ENCODE measurements around the gene VIM.

VIM gene

GRCh38 chr10:17210361-17210760 is 17.7 kb upstream of the VIM start:
- DNase-seq = no peak

- no peak for DNase-seq
Observed at GRCh38 chr10:17212802-17213221, 15.2 kb upstream of the VIM start.

DNA sequence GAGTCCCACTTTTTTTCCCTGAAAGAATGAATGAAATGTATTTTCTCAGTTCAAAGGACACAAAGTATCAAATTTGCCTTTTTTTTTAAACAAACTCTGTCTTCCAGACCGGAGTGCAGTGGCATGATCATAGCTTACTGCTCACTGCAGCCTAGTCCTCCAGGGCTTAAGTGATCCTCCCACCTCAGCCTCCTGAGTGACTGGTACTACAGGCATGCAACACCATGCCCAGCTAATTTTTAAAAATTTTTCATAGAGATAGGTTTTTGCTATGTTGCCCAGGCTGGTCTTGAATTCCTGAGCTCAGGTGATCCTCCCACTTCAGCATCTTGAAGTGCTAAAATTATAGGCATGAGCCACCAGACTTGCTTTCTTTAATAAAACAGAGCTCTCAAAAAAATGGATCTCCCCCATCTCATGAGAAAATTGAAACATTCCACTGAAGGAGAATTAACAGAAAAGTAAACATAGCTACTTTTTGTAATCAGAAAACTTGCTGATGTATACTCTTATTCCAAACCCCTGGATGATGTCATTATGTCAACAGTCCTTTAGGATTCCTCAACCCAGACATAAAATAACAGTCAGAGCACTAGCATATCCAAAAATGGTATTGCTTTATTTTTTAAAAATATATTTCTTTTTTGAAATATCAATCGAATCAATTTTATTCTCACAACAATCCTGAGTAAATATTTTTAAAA is 14.2 kb upstream of the VIM start:
- no peak for DNase-seq

DNA sequence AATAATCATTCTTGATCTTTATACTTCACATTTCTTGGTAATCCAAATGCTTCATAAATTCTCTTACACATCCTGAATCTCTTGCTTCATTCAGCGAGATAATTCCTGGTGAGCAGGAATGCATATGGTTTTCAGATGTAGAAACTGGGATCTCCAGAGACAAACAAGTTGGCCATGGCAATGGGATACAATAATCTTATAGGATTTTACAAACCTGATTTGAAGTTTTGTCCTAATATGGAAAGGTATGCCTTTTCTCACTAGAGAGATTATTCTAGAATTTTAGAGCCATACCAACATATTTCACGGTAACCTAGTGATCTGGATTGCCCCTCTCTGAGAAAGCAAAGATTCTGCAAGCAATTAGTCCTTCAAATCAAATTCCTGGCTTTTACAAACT is 13.5 kb upstream of the VIM start:
- DNase-seq = no peak

GRCh38 chr10:17214971-17215781 is 12.9 kb upstream of the VIM start:
- no peak for DNase-seq

GRCh38 chr10:17215782-17216122 is 12.3 kb upstream of the VIM start:
- no peak for DNase-seq

DNA sequence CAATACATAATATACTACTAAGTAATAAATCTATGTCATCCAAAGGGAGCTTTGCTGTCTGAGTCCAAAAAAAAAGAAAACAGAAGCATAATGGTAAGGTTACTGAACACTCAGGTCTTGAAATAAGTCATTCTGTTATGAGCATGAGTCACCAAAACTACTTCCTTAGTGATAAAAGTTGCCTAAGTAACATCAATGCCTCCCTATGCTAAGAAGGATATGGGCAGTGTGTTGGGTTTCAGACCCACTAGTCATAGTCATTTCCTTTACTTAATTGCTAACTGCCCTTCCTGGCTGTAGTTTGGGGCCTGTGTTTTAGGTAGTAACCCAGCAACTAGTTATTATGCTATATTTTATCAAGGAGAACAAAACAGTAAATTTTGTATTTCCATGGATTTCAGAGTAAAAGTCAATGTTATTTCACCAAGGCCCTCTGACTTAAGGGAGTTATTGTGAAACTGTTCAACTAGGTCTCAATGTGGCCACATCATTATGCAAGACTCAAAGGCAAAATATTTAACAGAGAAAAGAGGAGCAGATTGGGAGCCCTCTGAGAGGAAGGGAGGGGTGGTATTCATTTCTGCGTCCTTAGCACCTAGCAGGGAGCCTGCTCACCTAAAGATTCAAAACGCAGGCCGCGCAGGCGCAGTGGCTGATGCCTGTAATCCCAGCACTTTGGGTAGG is 11.7 kb upstream of the VIM start:
- no peak for DNase-seq

- DNase-seq = no peak
Observed at GRCh38 chr10:17216901-17217395, 11.1 kb upstream of the VIM start.

DNA sequence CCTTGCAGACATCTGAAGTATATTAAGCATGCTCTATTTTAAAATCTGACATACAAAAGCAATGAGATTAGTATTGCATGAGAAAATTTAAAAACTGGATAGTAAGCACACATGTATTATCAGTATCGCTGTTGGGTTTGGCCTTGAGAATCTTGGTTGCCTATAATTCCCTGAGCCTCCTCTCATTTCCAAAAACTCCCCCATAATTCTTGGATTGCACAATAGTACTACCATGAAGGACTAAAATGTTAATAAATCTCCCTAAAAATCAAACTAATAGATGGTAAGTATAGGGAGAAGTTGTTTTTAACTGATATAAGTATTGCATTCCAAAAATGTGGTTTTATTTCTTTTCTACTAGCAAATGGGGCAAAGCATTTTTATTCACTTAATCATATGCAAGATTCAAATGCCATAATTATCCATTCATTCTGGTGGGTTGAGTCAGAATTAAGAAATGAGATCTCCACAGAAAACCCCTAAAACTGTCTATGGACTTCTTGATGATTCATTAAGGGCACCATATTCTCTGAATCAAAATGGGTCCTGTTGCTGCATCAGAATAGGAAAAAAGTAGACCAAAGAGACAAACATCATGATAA is 10.3 kb upstream of the VIM start:
- no peak for DNase-seq

- DNase-seq = no peak
Observed at GRCh38 chr10:17219024-17219423, 9.0 kb upstream of the VIM start.

DNA sequence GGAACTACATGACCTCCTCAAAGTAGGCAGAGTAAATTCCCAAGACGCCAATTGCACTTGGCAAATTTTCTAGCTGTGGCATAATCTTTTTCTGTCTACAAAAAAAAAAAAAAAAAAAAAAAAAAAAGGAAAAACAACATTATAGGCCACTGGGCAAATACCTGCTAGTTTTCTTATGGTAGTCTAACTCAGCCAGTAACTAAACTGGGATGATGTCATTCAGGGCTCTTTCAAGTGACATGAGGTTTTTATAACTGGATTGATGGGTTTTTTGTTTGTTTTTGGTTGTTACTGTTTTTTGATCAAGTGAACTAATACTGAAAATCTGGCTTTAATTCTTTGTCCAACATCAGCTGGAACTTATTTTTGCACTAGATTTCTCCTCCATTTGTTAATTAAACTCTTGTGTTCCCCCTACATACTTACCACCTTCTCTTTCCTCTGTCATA is 7.4 kb upstream of the VIM start:
- DNase-seq = no peak

DNA sequence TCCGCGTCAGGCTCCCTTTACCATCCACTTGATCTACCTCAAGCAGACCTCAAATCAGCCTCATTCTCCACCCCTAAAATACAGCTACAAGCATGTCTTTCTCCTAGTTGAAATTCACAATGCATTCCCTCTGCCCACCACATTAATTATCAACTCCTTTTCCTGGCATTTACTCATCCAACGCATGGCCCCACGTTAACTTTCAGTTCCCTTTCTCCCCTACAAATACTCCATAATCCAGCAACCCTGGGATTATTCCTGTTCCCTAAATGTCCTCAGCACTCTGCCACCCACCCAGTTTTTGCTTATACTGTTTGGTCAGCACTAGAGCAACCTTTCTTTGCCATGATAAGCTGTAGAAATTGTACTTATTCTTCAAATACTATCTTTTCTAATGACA is 5.7 kb upstream of the VIM start:
- DNase-seq = no peak

- DNase-seq = no peak
Observed at GRCh38 chr10:17225808-17226207, 2.2 kb upstream of the VIM start.

DNA sequence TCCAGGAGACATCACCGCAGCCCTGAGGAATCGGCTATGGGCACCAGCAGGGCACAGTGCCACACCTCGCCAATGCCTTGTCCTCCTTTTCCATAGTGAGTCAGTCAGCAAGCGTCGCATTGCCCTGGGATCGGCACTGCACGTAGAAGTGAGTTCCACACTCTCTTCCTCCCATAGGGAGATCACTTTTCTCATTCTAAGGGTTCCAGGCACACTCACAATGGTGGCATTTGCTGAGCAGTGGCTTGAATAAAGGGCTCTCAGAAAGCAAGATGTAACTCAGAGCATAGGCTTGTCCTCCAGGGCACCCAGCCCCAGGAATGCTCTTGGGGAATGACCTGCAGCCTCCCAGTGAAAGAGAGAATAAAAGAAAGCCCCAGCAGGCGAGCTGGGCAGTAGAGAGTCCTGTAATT is 1.1 kb upstream of the VIM start:
- no peak for DNase-seq

DNA sequence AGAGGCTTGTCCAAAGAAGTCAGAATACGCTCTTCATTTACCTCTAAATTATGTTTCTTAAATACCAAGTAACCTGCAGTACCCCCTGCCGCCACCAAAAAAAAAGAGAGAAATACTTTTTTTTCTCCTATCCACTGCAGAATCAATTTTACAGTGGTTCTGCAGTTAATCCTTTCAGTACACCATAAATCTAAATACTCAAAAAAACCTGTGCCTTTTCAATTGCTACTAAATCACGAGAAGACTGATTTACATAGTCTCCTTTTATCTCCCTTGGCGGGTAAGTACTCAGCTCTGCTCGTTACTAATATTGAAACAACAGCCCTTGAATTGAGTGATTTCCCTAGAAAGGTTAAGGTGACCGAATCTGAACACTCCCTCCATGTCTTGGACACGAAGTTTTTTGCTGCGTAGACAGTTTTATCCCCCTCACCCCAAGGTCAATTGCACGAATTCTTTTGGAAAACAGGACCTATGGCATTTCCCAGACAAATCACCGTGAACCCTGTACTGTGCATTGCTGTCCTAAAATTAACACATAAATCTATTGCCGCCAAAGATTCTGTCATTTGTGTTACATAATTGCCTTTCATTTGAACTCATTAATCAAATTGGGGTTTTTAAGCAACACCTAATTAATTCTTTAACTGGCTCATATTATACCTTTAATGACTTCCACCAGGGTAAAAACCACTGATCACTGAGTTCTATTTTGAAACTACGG is 512 bp upstream of the VIM start:
- no peak for DNase-seq

- DNase-seq = no peak
Observed at GRCh38 chr10:17229016-17229716, 1.1 kb downstream of the VIM start.

DNA sequence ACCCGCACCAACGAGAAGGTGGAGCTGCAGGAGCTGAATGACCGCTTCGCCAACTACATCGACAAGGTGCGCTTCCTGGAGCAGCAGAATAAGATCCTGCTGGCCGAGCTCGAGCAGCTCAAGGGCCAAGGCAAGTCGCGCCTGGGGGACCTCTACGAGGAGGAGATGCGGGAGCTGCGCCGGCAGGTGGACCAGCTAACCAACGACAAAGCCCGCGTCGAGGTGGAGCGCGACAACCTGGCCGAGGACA is 1.6 kb downstream of the VIM start:
- no peak for DNase-seq

DNA sequence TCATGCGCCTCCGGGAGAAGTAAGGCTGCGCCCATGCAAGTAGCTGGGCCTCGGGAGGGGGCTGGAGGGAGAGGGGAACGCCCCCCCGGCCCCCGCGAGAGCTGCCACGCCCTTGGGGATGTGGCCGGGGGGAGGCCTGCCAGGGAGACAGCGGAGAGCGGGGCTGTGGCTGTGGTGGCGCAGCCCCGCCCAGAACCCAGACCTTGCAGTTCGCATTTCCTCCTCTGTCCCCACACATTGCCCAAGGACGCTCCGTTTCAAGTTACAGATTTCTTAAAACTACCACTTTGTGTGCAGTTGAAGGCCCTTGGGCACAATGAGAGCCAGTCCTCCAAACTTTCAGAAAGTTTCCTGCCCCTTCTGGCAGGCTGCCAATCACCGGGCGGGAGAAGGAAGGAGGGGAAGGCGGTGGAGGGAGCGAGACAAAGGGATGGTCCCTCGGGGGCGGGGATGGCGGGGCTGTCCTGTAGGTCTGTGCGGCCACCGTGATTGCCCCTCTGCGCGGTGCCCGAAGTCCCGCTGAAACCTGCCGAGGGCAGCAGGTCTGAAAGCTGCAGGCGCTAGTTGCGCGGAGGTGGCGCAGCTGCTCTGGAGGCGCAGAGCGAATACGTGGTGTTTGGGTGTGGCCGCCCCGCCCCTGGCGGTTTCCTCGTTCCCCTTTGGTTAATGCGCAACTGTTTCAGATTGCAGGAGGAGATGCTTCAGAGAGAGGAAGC is 2.1 kb downstream of the VIM start:
- DNase-seq = no peak

- DNase-seq = no peak
Observed at GRCh38 chr10:17231788-17232187, 3.7 kb downstream of the VIM start.

DNA sequence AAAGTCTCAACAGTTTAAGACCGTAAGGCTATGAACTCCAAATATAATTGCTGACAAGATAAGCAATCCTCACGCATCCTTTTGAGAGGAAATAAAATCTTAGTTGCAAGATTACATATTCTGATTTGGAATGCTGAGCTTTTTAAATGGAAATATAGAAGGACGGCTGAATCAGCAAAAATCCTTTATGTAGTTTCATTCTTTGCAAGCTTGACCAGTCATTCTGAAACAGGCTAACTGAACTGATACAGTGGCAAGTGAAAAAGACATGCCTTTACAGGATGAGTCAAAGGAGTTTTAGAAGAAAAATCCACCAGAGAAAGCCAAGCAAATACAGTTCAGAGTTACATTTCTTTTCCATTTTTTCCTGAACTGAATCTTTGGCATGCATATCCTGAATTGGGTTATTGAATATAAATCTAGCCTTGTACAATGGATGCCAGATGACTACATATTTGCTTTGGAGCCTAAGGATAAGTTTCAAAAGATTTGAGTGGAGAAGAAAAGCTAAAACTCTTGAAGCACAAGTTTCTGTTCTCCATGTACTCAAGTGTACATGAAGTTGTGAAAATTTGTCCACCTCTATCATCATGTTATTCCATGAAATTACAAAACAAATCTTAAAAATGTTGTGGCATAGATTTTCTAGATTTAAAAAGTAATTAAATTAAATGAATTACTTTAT is 4.4 kb downstream of the VIM start:
- no peak for DNase-seq

Data from NCI-H2171 (cell line).